ENCODE results near the gene SHISA6.

SHISA6 gene

GRCh38 chr17:11363565-11364117 is 122.6 kb downstream of the SHISA6 start:
- DNase-seq = no peak

- no peak for DNase-seq
These were observed 125.3 kb downstream of the SHISA6 start for GRCh38 chr17:11366272-11366850.

- peak; percentile 38 for DNase-seq
These were observed 128.6 kb downstream of the SHISA6 start for GRCh38 chr17:11369575-11369974.

GRCh38 chr17:11372692-11373091 is 131.7 kb downstream of the SHISA6 start:
- DNase-seq = no peak

- DNase-seq = no peak
These were observed 137.5 kb downstream of the SHISA6 start for GRCh38 chr17:11378506-11378905.

GRCh38 chr17:11380761-11381160 is 139.7 kb downstream of the SHISA6 start:
- no peak for DNase-seq

- DNase-seq = no peak
These were observed 142.1 kb downstream of the SHISA6 start for GRCh38 chr17:11383157-11383556.

DNA sequence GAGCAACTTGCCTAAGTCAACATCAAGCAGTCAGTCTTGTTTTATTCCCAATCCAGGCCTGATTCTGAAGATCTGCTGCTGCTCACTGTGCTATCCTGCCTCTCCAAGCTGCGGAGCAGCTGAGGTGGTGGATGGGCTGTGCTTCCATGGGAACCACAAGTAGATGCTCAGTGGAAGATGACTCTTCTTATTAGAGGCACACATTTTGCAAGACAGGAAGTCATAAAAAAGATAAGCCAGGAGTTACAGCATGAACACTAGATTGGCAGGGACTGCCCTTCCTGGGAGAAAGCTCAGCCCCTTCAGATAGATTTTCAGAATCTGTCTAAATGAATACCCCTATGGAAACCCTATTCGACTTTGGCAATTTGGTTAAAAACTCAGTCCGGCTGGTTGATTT is 143.1 kb downstream of the SHISA6 start:
- DNase-seq = no peak

DNA sequence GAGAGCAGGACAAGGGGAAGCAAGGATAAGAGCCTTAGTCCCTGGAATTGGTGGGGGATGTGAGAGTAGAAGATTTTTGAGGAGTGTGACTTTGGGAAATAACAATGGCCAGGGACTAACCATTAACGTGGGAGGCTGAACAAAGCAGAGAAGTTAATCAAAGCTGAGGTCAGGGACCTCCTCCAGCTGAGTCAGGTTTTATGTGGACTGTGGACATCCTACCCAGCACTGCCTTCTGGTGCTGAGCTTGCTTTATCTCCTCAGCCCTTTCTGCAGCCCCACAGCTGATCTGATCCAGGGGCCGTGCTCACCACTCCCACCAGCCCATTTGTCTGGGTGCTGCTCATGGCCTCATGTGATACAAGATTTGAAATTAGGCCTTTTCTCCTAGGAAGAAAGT is 146.6 kb downstream of the SHISA6 start:
- DNase-seq = no peak

DNA sequence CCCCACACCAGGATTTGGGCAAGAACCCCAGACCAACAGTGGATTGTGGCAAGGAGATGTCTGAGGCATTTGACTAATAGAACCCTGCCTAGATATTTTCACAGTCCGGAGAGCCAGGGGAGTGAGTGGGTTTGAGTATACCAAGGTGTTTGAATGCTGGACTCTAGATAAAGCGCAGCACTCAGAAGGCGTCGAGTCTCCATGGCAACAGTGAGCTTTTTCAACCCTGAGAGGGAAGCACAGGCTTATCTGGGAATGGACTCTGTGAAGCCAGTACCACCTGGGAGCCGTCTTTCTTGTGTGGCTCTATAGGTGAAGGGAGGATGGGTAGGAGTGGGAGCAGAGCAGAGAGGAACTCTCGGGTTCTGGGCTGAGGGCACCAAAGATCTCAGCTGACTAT is 147.0 kb downstream of the SHISA6 start:
- DNase-seq = peak; percentile 10

- no peak for DNase-seq
These were observed 148.6 kb downstream of the SHISA6 start for GRCh38 chr17:11389583-11389982.

DNA sequence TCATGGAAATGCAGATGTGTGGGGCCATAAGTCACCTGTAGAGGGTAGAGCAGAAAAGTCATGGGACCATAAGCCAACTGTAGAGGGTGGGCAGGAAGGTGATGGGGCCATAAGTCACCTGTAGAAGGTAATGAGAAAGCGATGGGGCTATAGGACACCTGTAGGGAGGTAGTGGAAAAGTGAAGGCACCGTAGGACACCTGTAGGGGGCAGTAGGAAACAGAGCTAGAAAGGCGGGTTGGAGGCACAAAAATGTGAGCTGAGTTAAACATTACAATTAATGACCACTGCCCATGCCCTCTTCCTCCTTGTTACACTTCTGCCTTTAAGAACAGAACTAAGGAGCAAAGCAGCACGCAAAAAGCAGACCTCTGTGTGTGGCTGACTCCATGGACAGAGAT is 150.1 kb downstream of the SHISA6 start:
- DNase-seq = no peak

GRCh38 chr17:11404431-11405276 is 163.6 kb downstream of the SHISA6 start:
- no peak for DNase-seq

- DNase-seq = no peak
These were observed 165.7 kb downstream of the SHISA6 start for GRCh38 chr17:11406716-11407115.

DNA sequence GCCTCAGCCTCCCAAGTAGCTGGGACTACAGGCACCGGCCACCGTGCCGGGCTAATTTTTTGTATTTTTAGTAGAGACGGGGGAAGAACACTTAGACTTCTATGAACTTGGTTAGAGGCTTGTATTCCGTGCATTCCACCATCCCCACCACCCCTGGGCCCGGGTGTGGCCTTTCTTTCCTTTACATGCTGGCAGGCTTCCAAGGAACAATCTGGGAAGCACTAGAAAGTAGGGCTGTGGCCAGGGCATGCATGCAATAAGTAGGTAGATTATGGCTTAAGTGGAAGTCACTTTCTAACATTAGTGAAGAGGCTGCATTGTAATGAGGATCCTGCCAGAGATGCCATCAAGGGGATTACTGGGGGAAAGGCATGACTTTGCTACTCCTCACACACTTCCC is 171.6 kb downstream of the SHISA6 start:
- DNase-seq = no peak

- no peak for DNase-seq
These were observed 177.3 kb downstream of the SHISA6 start for GRCh38 chr17:11418342-11418741.

DNA sequence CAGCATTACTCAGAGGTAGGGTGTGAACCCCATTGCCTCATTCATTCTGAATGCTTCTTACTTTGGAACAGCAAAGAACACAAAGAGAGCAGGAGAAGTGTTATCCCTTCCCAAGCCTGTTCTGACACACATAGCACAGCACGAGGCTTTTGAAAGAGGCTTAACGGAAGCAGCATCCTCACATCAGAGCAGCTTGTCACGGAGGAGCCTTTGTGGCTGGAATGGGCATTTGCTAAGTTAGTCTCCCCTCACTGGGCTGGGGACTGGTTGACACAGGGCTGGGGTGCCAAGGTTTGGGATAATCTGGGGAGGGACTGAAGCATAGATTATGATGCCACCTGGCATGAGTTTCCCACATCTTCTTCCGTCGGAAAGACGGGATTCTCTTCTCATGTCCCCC is 189.7 kb downstream of the SHISA6 start:
- no peak for DNase-seq

DNA sequence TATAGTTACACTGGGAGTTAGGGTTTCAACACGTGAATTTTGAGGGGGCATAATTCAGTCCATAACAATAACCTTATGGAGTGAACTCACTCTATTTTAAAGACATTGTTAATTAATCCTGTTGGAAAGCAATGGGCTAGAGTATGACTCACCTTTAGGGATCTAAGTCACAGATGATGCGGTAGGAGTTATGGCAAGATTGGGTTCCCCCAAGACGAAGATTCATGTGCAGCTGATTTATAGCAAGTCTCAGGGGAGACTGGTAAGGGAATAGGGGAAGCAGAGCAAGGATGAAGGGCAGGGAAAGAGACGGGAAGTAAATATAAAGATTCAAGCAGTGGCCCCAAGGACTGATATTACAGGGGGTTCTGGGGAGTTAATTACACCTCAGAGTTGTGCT is 197.7 kb downstream of the SHISA6 start:
- no peak for DNase-seq

DNA sequence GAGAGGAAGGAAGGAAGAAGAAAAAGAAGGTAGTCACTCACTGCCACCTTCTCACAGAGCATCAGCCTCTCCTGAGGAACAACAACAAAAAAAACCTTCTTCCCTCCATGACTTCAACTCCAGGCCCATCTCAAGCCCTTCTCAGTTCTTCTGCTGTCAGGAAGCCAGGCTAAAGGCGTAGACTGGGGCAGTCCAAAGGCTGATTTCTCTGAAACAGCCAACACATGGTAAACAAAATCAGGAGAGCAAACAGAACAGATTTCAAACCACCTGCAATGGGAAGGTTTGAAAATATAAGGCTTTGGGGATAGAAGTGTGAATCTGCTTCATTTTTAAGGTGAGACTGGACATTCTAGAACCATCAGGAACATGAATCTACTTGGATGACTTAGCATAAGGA is 200.0 kb downstream of the SHISA6 start:
- no peak for DNase-seq

DNA sequence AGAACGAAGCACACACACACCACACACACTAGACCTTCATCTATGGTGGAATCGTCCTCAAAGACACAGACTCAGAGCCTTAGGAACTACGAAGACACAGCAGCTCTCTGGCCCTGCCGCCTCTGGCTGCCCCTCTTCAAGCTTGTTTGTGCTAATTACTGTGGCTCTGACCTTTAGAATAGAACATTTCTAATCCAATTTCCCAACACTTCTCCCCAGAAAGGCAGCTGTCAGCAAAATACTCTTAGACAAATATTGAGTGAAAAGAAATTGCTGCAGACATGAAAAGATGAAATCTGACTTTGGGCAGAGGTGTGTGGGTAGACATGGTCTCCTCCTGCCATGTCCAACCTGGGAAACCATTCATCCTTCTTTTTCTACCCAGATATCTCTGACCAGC is 205.3 kb downstream of the SHISA6 start:
- DNase-seq = no peak

- DNase-seq = no peak
These were observed 213.1 kb downstream of the SHISA6 start for GRCh38 chr17:11454096-11454495.

- peak; percentile 52 for DNase-seq
These were observed 217.3 kb downstream of the SHISA6 start for GRCh38 chr17:11458279-11458678.

DNA sequence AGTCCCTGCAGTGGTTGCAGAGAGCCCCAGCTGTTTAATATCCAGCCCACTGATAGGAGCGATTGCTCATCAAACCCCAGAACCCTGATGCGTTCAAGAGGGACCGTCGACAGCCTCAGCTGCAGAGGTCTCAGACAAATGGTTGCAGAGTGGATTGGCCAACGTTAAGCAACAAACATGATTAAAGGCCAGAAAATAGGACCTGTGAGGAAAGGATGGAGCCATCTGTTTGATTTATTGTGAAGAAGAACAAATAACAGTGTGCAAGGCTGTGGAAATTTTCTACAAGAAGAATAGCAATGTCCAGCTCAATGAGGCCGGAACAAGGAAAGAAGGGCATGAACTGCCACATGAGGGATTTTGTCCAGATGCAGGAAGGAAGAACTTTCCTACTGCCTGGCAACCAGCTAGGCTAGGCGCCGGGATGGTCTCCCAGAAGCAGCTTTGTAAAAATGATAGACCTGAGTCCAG is 218.9 kb downstream of the SHISA6 start:
- no peak for DNase-seq

GRCh38 chr17:11461993-11462548 is 221.1 kb downstream of the SHISA6 start:
- DNase-seq = no peak

All from eye (tissue), 1 donor.